CD4-positive, alpha-beta T cell treated with Interleukin-1 beta for 1 hour (primary cell): Measurements from ENCODE around the gene FBXW12.
"Not testable (repeated sequence)": the region's sequence is repeated elsewhere in the genome, so short reads cannot be mapped to it uniquely, and the experiment has no call there.

Source experiments
- DNase-seq, 2 donors: peaks; one replicate each; pipeline ENCODE4 v3.0.0-alpha.2; 2020 to 2022

FBXW12 gene

GRCh38 chr3:48371651-48372376, at the start of gene FBXW12:
FBXW12 (plus strand) TSS chr3:48372219; CDS start chr3:48372768, 549 bp downstream.
- DNase-seq, result no peak

- not testable (repeated sequence) for DNase-seq
Measured at GRCh38 chr3:48331706-48332435, 40.1 kb upstream of the FBXW12 start.

- DNase-seq, result not testable (repeated sequence)
Measured at GRCh38 chr3:48333346-48334245, 38.4 kb upstream of the FBXW12 start, which contains the start of gene SPINK8. SPINK8 (minus strand) TSS chr3:48333661; CDS start chr3:48328341, 5,320 bp downstream.

- DNase-seq, result no peak
Measured at GRCh38 chr3:48334605-48335004, 37.4 kb upstream of the FBXW12 start.

- DNase-seq, result not testable (repeated sequence)
Measured at GRCh38 chr3:48335286-48335685, 36.7 kb upstream of the FBXW12 start.

GRCh38 chr3:48337536-48337935, 34.5 kb upstream of the FBXW12 start:
- DNase-seq, result not testable (repeated sequence)

GRCh38 chr3:48338635-48339034, 33.4 kb upstream of the FBXW12 start:
- DNase-seq, result no peak

GRCh38 chr3:48343432-48343831, 28.6 kb upstream of the FBXW12 start:
- no peak for DNase-seq

GRCh38 chr3:48344867-48345507, 27.0 kb upstream of the FBXW12 start:
- DNase-seq, result no peak

- no peak for DNase-seq
Measured at GRCh38 chr3:48345946-48346572, 26.0 kb upstream of the FBXW12 start.

- no peak for DNase-seq
Measured at GRCh38 chr3:48347500-48347899, 24.5 kb upstream of the FBXW12 start.

GRCh38 chr3:48352546-48352945, 19.5 kb upstream of the FBXW12 start:
- DNase-seq, result no peak

- no peak for DNase-seq
Measured at GRCh38 chr3:48353987-48354386, 18.0 kb upstream of the FBXW12 start.

- DNase-seq, result no peak
Measured at GRCh38 chr3:48356419-48356818, 15.6 kb upstream of the FBXW12 start.

GRCh38 chr3:48361928-48362327, 10.1 kb upstream of the FBXW12 start:
- DNase-seq, result no peak

GRCh38 chr3:48364840-48365239, 7.2 kb upstream of the FBXW12 start:
- DNase-seq, result no peak

GRCh38 chr3:48367201-48367600, 4.8 kb upstream of the FBXW12 start:
- DNase-seq, result no peak

- DNase-seq, result no peak
Measured at GRCh38 chr3:48369693-48370332, 2.2 kb upstream of the FBXW12 start.

- no peak for DNase-seq
Measured at GRCh38 chr3:48370333-48370713, 1.7 kb upstream of the FBXW12 start.

GRCh38 chr3:48372377-48372770, 355 bp downstream of the FBXW12 start:
- no peak for DNase-seq

- DNase-seq, result no peak
Measured at GRCh38 chr3:48372862-48373435, 930 bp downstream of the FBXW12 start.
